CD14-positive monocyte (primary cell): Measurements from ENCODE around the gene CBX2. TPM values are rescaled to one million over a fixed set of nuclear protein-coding genes. Genes with fewer than 3 reads are reported as not detected.

Source experiments
- DNase-seq, 3 donors: peaks; one replicate each; pipeline ENCODE4 v3.0.0-alpha.2; 2011 to 2022
- H2AFZ ChIP-seq: 2 replicates; pipeline ENCODE4 v1.6.0; 2012; ENCODE audit warnings: mild to moderate bottlenecking, low read depth, low read length, inconsistent platforms; ENCODE audit not compliant: insufficient read depth, poor library complexity, severe bottlenecking
- H3K27ac ChIP-seq, 2 donors: 1 replicate in 1 of 2; 2 replicates in 1 of 2; pipeline ENCODE4 v1.5.1; 2012 to 2013; ENCODE audit warnings: low read length in 2 of 2, control low read depth in 1 of 2, inconsistent platforms in 1 of 2, low read depth in 1 of 2, mild to moderate bottlenecking in 1 of 2
- H3K27me3 ChIP-seq, 2 donors: one replicate each; pipeline versions ENCODE4 v1.6.0 to v1.6.1; 2011 to 2013; ENCODE audit warnings: low read length in 2 of 2; ENCODE audit not compliant: control insufficient read depth in 2 of 2, insufficient read depth in 2 of 2
- H3K36me3 ChIP-seq, 2 donors: replicated peaks in 1 of 2; 1 replicate in 1 of 2; 2 replicates in 1 of 2; pipeline versions ENCODE4 v1.5.1 to v1.6.1; 2012 to 2013; ENCODE audit warnings: low read length in 2 of 2, control low read depth in 1 of 2, inconsistent platforms in 1 of 2, mild to moderate bottlenecking in 1 of 2; ENCODE audit not compliant: insufficient read depth in 2 of 2, control insufficient read depth in 1 of 2
- H3K4me1 ChIP-seq, 2 donors: 1 replicate in 1 of 2; 2 replicates in 1 of 2; pipeline versions ENCODE4 v1.5.1 to v1.6.1; 2012 to 2013; ENCODE audit warnings: low read length in 2 of 2, control low read depth in 1 of 2, inconsistent platforms in 1 of 2, mild to moderate bottlenecking in 1 of 2, moderate library complexity in 1 of 2; ENCODE audit not compliant: insufficient read depth in 2 of 2, control insufficient read depth in 1 of 2
- H3K4me2 ChIP-seq: replicated peaks from 2 replicates; pipeline ENCODE3; 2012; ENCODE audit warnings: low read length, moderate library complexity, mild to moderate bottlenecking; ENCODE audit not compliant: poor library complexity, severe bottlenecking; ENCODE audit errors: extremely low read depth
- H3K4me3 ChIP-seq, 3 experiments: fragments of 200-600 bp in 1 of 3; sonication (generic) in 1 of 3; replicated peaks in 1 of 3; 1 replicate in 2 of 3; 2 replicates in 1 of 3; pipeline ENCODE4 v1.5.1; 2011 to 2013; ENCODE audit warnings: low read length in 3 of 3, mild to moderate bottlenecking in 3 of 3, control low read depth in 2 of 3, low read depth in 2 of 3, inconsistent platforms in 1 of 3, moderate library complexity in 1 of 3
- H3K79me2 ChIP-seq: 2 replicates; pipeline ENCODE4 v1.6.0; 2012; ENCODE audit warnings: mild to moderate bottlenecking, control low read depth, inconsistent platforms, low read length, moderate library complexity; ENCODE audit not compliant: insufficient read depth
- H3K9ac ChIP-seq: 2 replicates; pipeline ENCODE4 v1.6.0; 2017; ENCODE audit warnings: low read length, mild to moderate bottlenecking; ENCODE audit not compliant: insufficient read depth, poor library complexity, severe bottlenecking
- H3K9me3 ChIP-seq, 2 donors: replicated peaks in 1 of 2; 1 replicate in 1 of 2; 2 replicates in 1 of 2; pipeline versions ENCODE4 v1.5.1 to v1.6.1; 2012 to 2013; ENCODE audit warnings: low read length in 2 of 2, control low read depth in 1 of 2; ENCODE audit not compliant: control insufficient read depth in 1 of 2, insufficient read depth in 1 of 2
- H4K20me1 ChIP-seq: 2 replicates; pipeline ENCODE4 v1.6.0; 2012; ENCODE audit warnings: mild to moderate bottlenecking, low read length, control low read depth, moderate library complexity; ENCODE audit not compliant: insufficient read depth
- H3K27ac Mint-ChIP-seq, 7 donors: one replicate each; pipeline ENCODE4 v1.8.0; 2020; ENCODE audit warnings: mild to moderate bottlenecking in 7 of 7, mixed read lengths in 7 of 7, moderate library complexity in 6 of 7, inconsistent platforms in 2 of 7
- H3K27me3 Mint-ChIP-seq, 3 donors: one replicate each; pipeline ENCODE4 v1.8.0; 2021 to 2022; ENCODE audit warnings: low read depth in 3 of 3, mild to moderate bottlenecking in 3 of 3, mixed read lengths in 3 of 3, moderate library complexity in 3 of 3, inconsistent platforms in 1 of 3
- H3K36me3 Mint-ChIP-seq, 2 donors: one replicate each; pipeline ENCODE4 v1.8.0; 2020; ENCODE audit warnings: mixed read lengths in 2 of 2, inconsistent platforms in 1 of 2, mild to moderate bottlenecking in 1 of 2
- H3K4me1 Mint-ChIP-seq: one replicate; pipeline ENCODE4 v1.8.0; 2020; ENCODE audit warnings: mild to moderate bottlenecking, mixed read lengths
- H3K4me3 Mint-ChIP-seq, 2 donors: one replicate each; pipeline ENCODE4 v1.8.0; 2020; ENCODE audit warnings: mild to moderate bottlenecking in 2 of 2, mixed read lengths in 2 of 2, moderate library complexity in 1 of 2
- H3K9me3 Mint-ChIP-seq, 7 donors: one replicate each; pipeline ENCODE4 v1.8.0; 2020 to 2022; ENCODE audit warnings: mixed read lengths in 7 of 7, mild to moderate bottlenecking in 6 of 7, moderate library complexity in 6 of 7, inconsistent platforms in 2 of 7
- CTCF ChIP-seq: fragments of 200-600 bp; IDR thresholded peaks from one replicate; pipeline ENCODE4 v1.8.0; 2022; ENCODE audit warnings: antibody characterized with exemption, mild to moderate bottlenecking
- WGBS: methylation state at CpG from one replicate; pipeline ENCODE4 v1.1.5; 2013; ENCODE audit warnings: missing lambda C conversion rate; ENCODE audit not compliant: insufficient coverage; 5-methylcytosine and 5-hydroxymethylcytosine counted together
- intact Hi-C, 2 donors: fragments of 100-400 bp; cut with micrococcal nuclease; formaldehyde crosslinking; loops; one replicate each; pipeline versions ENCODE4 v1.15.0 to v1.15.1; 2023
- polyA plus RNA-seq, 3 donors: library from polyadenylated mRNA; depleted of rRNA in 1 of 3; unstranded in 2 of 3; stranded (reverse) in 1 of 3; fragments of 300-500 nt in 2 of 3; fragments of >200 nt in 1 of 3; fragmentation: Illumina TruSeq in 2 of 3; gene quantifications; 1 replicate in 2 of 3; 2 replicates in 1 of 3; pipeline ENCODE4 v1.2.3, GENCODE V29; 2012 to 2021

The CBX2 gene
- polyA plus RNA-seq, 3 donors: 0.09 to 0.95 TPM; not detected in 1

DNA sequence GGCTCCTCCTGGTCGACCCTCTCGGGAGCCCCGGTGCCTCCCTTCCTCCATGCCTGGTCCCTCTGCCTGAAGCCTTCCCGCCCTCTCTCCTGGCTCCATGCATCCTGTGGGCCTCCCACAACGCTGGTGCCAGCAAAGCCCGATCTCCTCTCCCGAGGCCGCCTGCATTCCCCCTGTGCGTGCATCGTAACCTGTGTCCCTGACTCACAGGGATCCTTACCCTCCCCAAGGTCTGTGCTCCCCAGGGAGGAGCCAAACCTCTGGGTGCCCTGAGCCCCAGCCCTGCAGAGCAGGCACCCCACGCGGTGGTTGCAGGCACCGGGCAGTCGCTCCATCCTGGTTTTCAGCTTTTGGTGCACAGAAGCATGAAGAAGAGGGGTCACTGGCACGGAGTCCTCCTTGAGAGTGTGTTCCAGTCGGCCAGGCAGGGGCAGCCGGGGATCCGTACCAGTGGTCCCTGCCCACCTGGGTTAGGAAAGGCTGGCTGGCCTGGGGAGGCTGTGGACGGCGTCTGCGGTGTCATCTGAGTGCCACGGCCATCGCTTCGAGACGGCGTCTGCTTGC is 49.0 kb upstream of the CBX2 start:
- no peak for TF ChIP-seq CTCF
- Mint-ChIP-seq H3K27me3 (peaks cover 2 to 3% (median 3%) of the 10 kb centered on the region in 3 donors), H3K36me3 (peaks cover 0 to 4% of the 10 kb centered on the region in 2 donors), H3K27ac (peak overlapping the region in 2 of 7 donors; percentile 26 to 89), H3K9me3 (peaks cover 0 to 2% (median 0%) of the 10 kb centered on the region in 7 donors), H3K4me3 (no peak overlapping the region), H3K4me1 (peaks cover 23% of the 10 kb centered on the region)
- Histone ChIP-seq H3K4me3 (peak overlapping the region in 1 of 3 experiments; percentile 74), H3K79me2 (no peaks in the 10 kb centered on the region), H2AFZ (peak overlapping the region; percentile 99), H4K20me1 (no peaks in the 10 kb centered on the region), H3K36me3 (no peaks in the 10 kb centered on the region), H3K9ac (no peak overlapping the region), H3K9me3 (no peaks in the 10 kb centered on the region), H3K4me1 (peaks cover 16 to 26% of the 10 kb centered on the region in 2 donors), H3K27me3 (no peaks in the 10 kb centered on the region), H3K4me2 (peak overlapping the region; percentile 73), H3K27ac (no peak overlapping the region)
- no peak for DNase-seq
- WGBS: 87% methylated on average over 26 of the region's 26 CpGs
- intact Hi-C loops: no loop called here

GRCh38 chr17:79729761-79730160 is 48.2 kb upstream of the CBX2 start:
- DNase-seq: no peak
- Mint-ChIP-seq H3K4me3 (no peak overlapping the region), H3K27me3 (peaks cover 2 to 3% (median 3%) of the 10 kb centered on the region in 3 donors), H3K4me1 (peaks cover 23% of the 10 kb centered on the region), H3K9me3 (peaks cover 0 to 2% (median 0%) of the 10 kb centered on the region in 7 donors), H3K36me3 (peaks cover 0 to 4% of the 10 kb centered on the region in 2 donors), H3K27ac (peak overlapping the region in 2 of 7 donors; percentile 3)
- Histone ChIP-seq H4K20me1 (no peaks in the 10 kb centered on the region), H3K27me3 (no peaks in the 10 kb centered on the region), H2AFZ (peak overlapping the region; percentile 99), H3K4me1 (peaks cover 16 to 26% of the 10 kb centered on the region in 2 donors), H3K79me2 (no peaks in the 10 kb centered on the region), H3K9me3 (no peaks in the 10 kb centered on the region), H3K4me2 (no peak overlapping the region), H3K36me3 (no peaks in the 10 kb centered on the region), H3K27ac (no peak overlapping the region), H3K4me3 (no peak overlapping the region), H3K9ac (no peak overlapping the region)
- 90% methylated on average over 9 of the region's 12 CpGs for WGBS
- intact Hi-C loops: no loop called here
- no peak for TF ChIP-seq CTCF
